H9 (cell line): ENCODE data around the gene TRERF1. TPM values are rescaled to one million over a fixed set of nuclear protein-coding genes. Genes with fewer than 3 reads are reported as not detected.

ENCODE experiments used
- DNase-seq: peaks from one replicate; pipeline ENCODE4 v3.0.0-alpha.2; 2017
- H2AFZ ChIP-seq: one replicate; pipeline ENCODE4 v1.6.1; 2013; ENCODE audit warnings: mild to moderate bottlenecking, low read length, control low read depth, moderate library complexity
- H2AK5ac ChIP-seq: 2 replicates; pipeline ENCODE4 v1.6.1; 2013; ENCODE audit warnings: low read length, control low read depth, mixed read lengths; ENCODE audit not compliant: insufficient read length
- H2BK120ac ChIP-seq: one replicate; pipeline ENCODE4 v1.6.1; 2013; ENCODE audit warnings: low read depth, mild to moderate bottlenecking, low read length, control low read depth, inconsistent platforms; ENCODE audit not compliant: poor library complexity, severe bottlenecking
- H2BK12ac ChIP-seq: 2 replicates; pipeline ENCODE4 v1.6.1; 2013; ENCODE audit warnings: low read length, control low read depth, mixed read lengths, low read depth; ENCODE audit not compliant: insufficient read length
- H2BK15ac ChIP-seq: 2 replicates; pipeline ENCODE4 v1.6.1; 2013; ENCODE audit warnings: low read depth, low read length, control low read depth
- H2BK20ac ChIP-seq: one replicate; pipeline ENCODE4 v1.6.1; 2013; ENCODE audit warnings: low read depth, mild to moderate bottlenecking, low read length, control low read depth, inconsistent platforms; ENCODE audit not compliant: poor library complexity, severe bottlenecking
- H2BK5ac ChIP-seq: 2 replicates; pipeline ENCODE4 v1.6.1; 2013; ENCODE audit warnings: low read length, control low read depth, mixed read lengths; ENCODE audit not compliant: insufficient read length
- H3K14ac ChIP-seq: 2 replicates; pipeline ENCODE4 v1.6.1; 2013; ENCODE audit warnings: low read length, control low read depth; ENCODE audit not compliant: insufficient read depth
- H3K18ac ChIP-seq: 2 replicates; pipeline ENCODE4 v1.6.1; 2013; ENCODE audit warnings: low read depth, mild to moderate bottlenecking, mixed read lengths, low read length, control low read depth; ENCODE audit not compliant: insufficient read length
- H3K23ac ChIP-seq: 2 replicates; pipeline ENCODE4 v1.6.1; 2013; ENCODE audit warnings: low read length, control low read depth, mixed read lengths, low read depth; ENCODE audit not compliant: insufficient read length
- H3K23me2 ChIP-seq: 2 replicates; pipeline ENCODE4 v1.6.1; 2013; ENCODE audit warnings: low read depth, mild to moderate bottlenecking, mixed read lengths, low read length, control low read depth; ENCODE audit not compliant: insufficient read length, poor library complexity, severe bottlenecking
- H3K27ac ChIP-seq: 2 replicates; pipeline ENCODE4 v1.5.1; 2013; ENCODE audit warnings: low read length, control low read depth, mixed read lengths, low read depth; ENCODE audit not compliant: insufficient read length
- H3K27me3 ChIP-seq: 2 replicates; pipeline ENCODE4 v1.6.1; 2013; ENCODE audit warnings: low read length, control low read depth, inconsistent platforms; ENCODE audit not compliant: insufficient read depth
- H3K4ac ChIP-seq: 2 replicates; pipeline ENCODE4 v1.6.1; 2013; ENCODE audit warnings: low read depth, mild to moderate bottlenecking, control low read depth, inconsistent platforms, low read length, moderate library complexity
- H3K4me1 ChIP-seq: 2 replicates; pipeline ENCODE4 v1.6.1; 2013; ENCODE audit warnings: low read length, control low read depth, inconsistent platforms; ENCODE audit not compliant: insufficient read depth
- H3K4me2 ChIP-seq: 2 replicates; pipeline ENCODE4 v1.6.1; 2013; ENCODE audit warnings: low read length, control low read depth, mixed read lengths; ENCODE audit not compliant: insufficient read length, insufficient read depth
- H3K56ac ChIP-seq: 2 replicates; pipeline ENCODE4 v1.6.1; 2013; ENCODE audit warnings: low read depth, mild to moderate bottlenecking, mixed read lengths, low read length, control low read depth; ENCODE audit not compliant: insufficient read length
- H3K79me1 ChIP-seq: 2 replicates; pipeline ENCODE4 v1.6.1; 2013; ENCODE audit warnings: low read depth, mild to moderate bottlenecking, moderate library complexity, low read length, control low read depth, inconsistent platforms; ENCODE audit not compliant: insufficient read depth, poor library complexity, severe bottlenecking
- H3K79me2 ChIP-seq: 2 replicates; pipeline ENCODE4 v1.6.1; 2013; ENCODE audit warnings: low read length, control low read depth, inconsistent platforms; ENCODE audit not compliant: insufficient read depth
- H3K9ac ChIP-seq: 2 replicates; pipeline ENCODE4 v1.6.1; 2013; ENCODE audit warnings: low read length, control low read depth, mixed read lengths; ENCODE audit not compliant: insufficient read length; ENCODE audit errors: extremely low read depth
- H3K9me3 ChIP-seq: one replicate; pipeline ENCODE4 v1.6.1; 2013; ENCODE audit warnings: low read depth, low read length, inconsistent platforms; ENCODE audit not compliant: control insufficient read depth
- H3T11ph ChIP-seq: one replicate; pipeline ENCODE4 v1.6.1; 2013; ENCODE audit warnings: mild to moderate bottlenecking, low read length, control low read depth, inconsistent platforms
- H4K20me1 ChIP-seq: one replicate; pipeline ENCODE4 v1.6.1; 2013; ENCODE audit not compliant: control insufficient read depth, insufficient read length, insufficient read depth
- H4K5ac ChIP-seq: 2 replicates; pipeline ENCODE4 v1.6.1; 2013; ENCODE audit warnings: low read depth, mild to moderate bottlenecking, mixed read lengths, low read length, control low read depth; ENCODE audit not compliant: insufficient read length
- H4K8ac ChIP-seq: replicated peaks from 2 replicates; pipeline ENCODE4 v1.6.1; 2013; ENCODE audit warnings: low read length, control low read depth, mixed read lengths, low read depth; ENCODE audit not compliant: insufficient read length
- H4K91ac ChIP-seq: 2 replicates; pipeline ENCODE4 v1.6.1; 2013; ENCODE audit warnings: low read depth, mild to moderate bottlenecking, moderate library complexity, mixed read lengths, low read length, control low read depth; ENCODE audit not compliant: insufficient read length
- H3K27ac Mint-ChIP-seq, 3 experiments: 2 replicates in 2 of 3; 3 replicates in 1 of 3; pipeline ENCODE4 v1.8.0; 2020 to 2021; ENCODE audit warnings: mixed read lengths in 3 of 3, mild to moderate bottlenecking in 1 of 3, moderate library complexity in 1 of 3
- H3K27me3 Mint-ChIP-seq: 2 replicates; pipeline ENCODE4 v1.8.0; 2021; ENCODE audit warnings: low read depth, mild to moderate bottlenecking, moderate library complexity, mixed read lengths
- H3K36me3 Mint-ChIP-seq, 3 experiments: 2 replicates in 2 of 3; 3 replicates in 1 of 3; pipeline ENCODE4 v1.8.0; 2020 to 2021; ENCODE audit warnings: low read depth in 3 of 3, mixed read lengths in 3 of 3; ENCODE audit not compliant: insufficient read depth in 1 of 3
- H3K4me1 Mint-ChIP-seq, 2 experiments: 2 replicates each; pipeline ENCODE4 v1.8.0; 2020; ENCODE audit warnings: mixed read lengths in 2 of 2
- H3K4me3 Mint-ChIP-seq, 2 experiments: 2 replicates in 1 of 2; 3 replicates in 1 of 2; pipeline ENCODE4 v1.8.0; 2020 to 2021; ENCODE audit warnings: mild to moderate bottlenecking in 2 of 2, mixed read lengths in 2 of 2, moderate library complexity in 1 of 2
- H3K9me3 Mint-ChIP-seq, 2 experiments: 2 replicates in 1 of 2; 3 replicates in 1 of 2; pipeline ENCODE4 v1.8.0; 2020; ENCODE audit warnings: mild to moderate bottlenecking in 2 of 2, mixed read lengths in 2 of 2, moderate library complexity in 1 of 2
- CTCF ChIP-seq: fragments of 200-600 bp; sonication (generic); conservative IDR thresholded peaks from 3 replicates; pipeline ENCODE4 v1.8.0; 2021; ENCODE audit warnings: antibody characterized with exemption, mild to moderate bottlenecking
- WGBS: extraction: QIAGEN DNeasy Blood & Tissue Kit; methylation state at CpG from one replicate; pipeline ENCODE4 v1.1.7; 2013; ENCODE audit warnings: missing lambda C conversion rate, low lambda C conversion rate, mixed read lengths; ENCODE audit not compliant: insufficient read length; ENCODE audit errors: extremely low coverage; 5-methylcytosine and 5-hydroxymethylcytosine counted together
- total RNA-seq: library from RNA; stranded (reverse); gene quantifications from 2 replicates; pipeline ENCODE4 v1.2.1, GENCODE V29; 2021

TRERF1 gene
- total RNA-seq, 1 experiment from 2014 or later = 19.7 TPM

- H3K4me3 Mint-ChIP-seq = no peak overlapping the region
- peaks cover 11 to 20% of the 10 kb centered on the region in 2 experiments for H3K4me1 Mint-ChIP-seq
These were observed 9.2 kb upstream of the TRERF1 start for GRCh38 chr6:42460883-42461282.

More at GRCh38 chr6:42460883-42461282, 9.2 kb upstream of the TRERF1 start:
- no peak overlapping the region for H2BK5ac ChIP-seq
- H3K79me1 ChIP-seq = no peaks in the 10 kb centered on the region
- H4K5ac ChIP-seq = no peak overlapping the region
- H3K18ac ChIP-seq = no peak overlapping the region
- no peak overlapping the region; a peak in 1 of 7 replicates for H3K27ac Mint-ChIP-seq
- H4K8ac ChIP-seq = no peak overlapping the region
- no CpG with 5 or more reads among the region's 1 CpG for WGBS
- H3K27ac ChIP-seq = no peak overlapping the region
- H3K79me2 ChIP-seq = no peaks in the 10 kb centered on the region
- H3K27me3 ChIP-seq = no peaks in the 10 kb centered on the region
- H3K36me3 Mint-ChIP-seq = peaks cover 0 to 9% (median 6%) of the 10 kb centered on the region in 3 experiments; a peak in 6 of 7 replicates
- H4K20me1 ChIP-seq = no peaks in the 10 kb centered on the region
- DNase-seq = no peak
- H3K9me3 ChIP-seq = no peaks in the 10 kb centered on the region
- H3K23me2 ChIP-seq = no peaks in the 10 kb centered on the region
- no peaks in the 10 kb centered on the region for H3K4me1 ChIP-seq
- no peak overlapping the region for H2BK12ac ChIP-seq
- H3K23ac ChIP-seq = no peak overlapping the region
- no peak overlapping the region for H3K4ac ChIP-seq
- peaks cover 5% of the 10 kb centered on the region for H3K27me3 Mint-ChIP-seq
- no peak overlapping the region for H4K91ac ChIP-seq
- no peak overlapping the region for H3K56ac ChIP-seq
- no peak overlapping the region for H2BK15ac ChIP-seq
- TF ChIP-seq CTCF = no peak
- H2AFZ ChIP-seq = no peak overlapping the region
- H2BK20ac ChIP-seq = no peak overlapping the region
- no peak overlapping the region for H3K14ac ChIP-seq
- no peak overlapping the region for H3T11ph ChIP-seq
- no peak overlapping the region for H2BK120ac ChIP-seq
- H2AK5ac ChIP-seq = no peak overlapping the region
- peaks cover 7 to 10% of the 10 kb centered on the region in 2 experiments for H3K9me3 Mint-ChIP-seq
- no peak overlapping the region for H3K9ac ChIP-seq
- H3K4me2 ChIP-seq = no peak overlapping the region
